ENCODE measurements around the gene ST8SIA5. TPM values are rescaled to one million over a fixed set of nuclear protein-coding genes. Genes with fewer than 3 reads are reported as not detected.

ST8SIA5 gene
- total and polyA plus RNA-seq, 2 experiments from 2014 or later: not detected

DNA sequence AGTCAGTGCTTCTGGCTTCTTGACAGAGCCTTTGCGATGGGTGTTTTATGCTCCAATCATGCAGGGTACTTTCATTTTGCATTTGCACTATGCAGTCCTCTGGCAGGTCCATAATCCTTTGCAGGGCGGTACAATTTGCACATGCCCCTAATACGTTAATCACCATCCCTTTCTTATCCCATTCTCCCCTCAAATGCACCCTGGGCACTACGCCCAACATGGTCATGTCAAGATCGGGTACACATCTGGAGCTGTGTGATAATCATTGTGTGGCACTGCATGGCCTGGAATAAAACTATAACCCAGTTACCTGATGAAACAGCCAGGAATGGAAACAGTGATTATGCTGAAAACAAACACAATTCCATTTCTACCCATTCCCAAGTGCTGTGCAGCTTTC, 127.5 kb downstream of the ST8SIA5 start:
- Histone ChIP-seq H2AFZ (no peak overlapping the region), H3K79me2 (ENCODE audit: insufficient read depth) (no peaks in the 10 kb centered on the region), H3K9ac (no peak overlapping the region), H3K9me2 (ENCODE audit: insufficient read depth) (no peaks in the 10 kb centered on the region), H4K20me1 (ENCODE audit: insufficient read depth) (no peaks in the 10 kb centered on the region), H3K9me3 (ENCODE audit: low read depth) (no peaks in the 10 kb centered on the region), H3K27me3 (replicated peaks; ENCODE audit: insufficient read depth) (0 out of 2 replicates have a peak, but pooled peaks cover 4% of the 10 kb centered on the region), H3K4me3 (no peak overlapping the region), H3K4me2 (ENCODE audit: unreplicated experiment) (no peak overlapping the region), H3K4me1 (ENCODE audit: insufficient read depth) (no peaks in the 10 kb centered on the region), H3K27ac (no peak overlapping the region), H3F3A (ENCODE audit: insufficient read depth) (no peaks in the 10 kb centered on the region), H3K36me3 (ENCODE audit: low read depth) (no peaks in the 10 kb centered on the region)
- TF ChIP-seq EZH2phosphoT487 (IDR thresholded peaks at IDR 0.05; ENCODE audit: insufficient read depth, low read depth) (no peak), EZH2 (IDR thresholded peaks at IDR 0.05; ENCODE audit: insufficient read depth, poor library complexity, severe bottlenecking) (no peak)
- 50 to 59% methylated on average over 5 of the region's 5 CpGs for WGBS, 2 experiments (ENCODE audit: low coverage in 1 of 2, low lambda C conversion rate in 2 of 2, missing lambda C conversion rate in 2 of 2)
- no peak for DNase-seq
- in situ Hi-C loops (cut with MboI): no loop called here

DNA sequence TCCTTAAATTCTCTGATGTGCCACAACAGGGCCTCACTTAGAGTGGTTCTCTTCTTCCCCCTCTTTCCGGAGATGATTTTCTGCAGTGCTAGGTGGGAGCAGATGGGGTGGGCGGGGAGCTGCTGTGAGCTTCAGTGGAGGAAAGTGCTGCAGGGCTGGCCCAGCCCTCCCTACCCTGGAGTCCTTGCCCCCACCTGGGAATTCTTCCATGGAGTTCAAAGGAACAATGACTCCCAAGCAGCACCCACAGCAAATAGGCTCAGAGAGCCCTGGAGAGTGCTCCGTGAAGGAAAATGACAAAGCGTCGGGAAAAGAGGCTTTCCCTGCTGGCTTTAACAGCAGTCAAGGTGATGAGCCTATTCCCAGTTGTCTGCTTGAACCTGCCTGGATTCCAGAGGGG, 128.6 kb downstream of the ST8SIA5 start:
- 26 to 29% methylated on average over 5 of the region's 5 CpGs for WGBS, 2 experiments (ENCODE audit: low coverage in 1 of 2, low lambda C conversion rate in 2 of 2, missing lambda C conversion rate in 2 of 2)
- Histone ChIP-seq H3K9me2 (ENCODE audit: insufficient read depth) (no peaks in the 10 kb centered on the region), H3K4me2 (ENCODE audit: unreplicated experiment) (no peak overlapping the region), H3F3A (ENCODE audit: insufficient read depth) (no peaks in the 10 kb centered on the region), H3K27ac (no peak overlapping the region), H3K4me1 (ENCODE audit: insufficient read depth) (0 out of 2 replicates have a peak, but pooled peaks cover 4% of the 10 kb centered on the region), H3K9me3 (ENCODE audit: low read depth) (no peaks in the 10 kb centered on the region), H3K79me2 (ENCODE audit: insufficient read depth) (no peaks in the 10 kb centered on the region), H3K9ac (no peak overlapping the region), H2AFZ (no peak overlapping the region), H3K27me3 (replicated peaks; ENCODE audit: insufficient read depth) (0 out of 2 replicates have a peak, but pooled peaks cover 4% of the 10 kb centered on the region), H3K4me3 (no peak overlapping the region), H4K20me1 (ENCODE audit: insufficient read depth) (no peaks in the 10 kb centered on the region), H3K36me3 (ENCODE audit: low read depth) (no peaks in the 10 kb centered on the region)
- no peak for TF ChIP-seq EZH2 (IDR thresholded peaks at IDR 0.05; ENCODE audit: insufficient read depth, poor library complexity, severe bottlenecking)
- TF ChIP-seq EZH2phosphoT487 (IDR thresholded peaks at IDR 0.05; ENCODE audit: insufficient read depth, low read depth): no peak
- in situ Hi-C loops (cut with MboI): no loop called here
- no peak for DNase-seq

DNA sequence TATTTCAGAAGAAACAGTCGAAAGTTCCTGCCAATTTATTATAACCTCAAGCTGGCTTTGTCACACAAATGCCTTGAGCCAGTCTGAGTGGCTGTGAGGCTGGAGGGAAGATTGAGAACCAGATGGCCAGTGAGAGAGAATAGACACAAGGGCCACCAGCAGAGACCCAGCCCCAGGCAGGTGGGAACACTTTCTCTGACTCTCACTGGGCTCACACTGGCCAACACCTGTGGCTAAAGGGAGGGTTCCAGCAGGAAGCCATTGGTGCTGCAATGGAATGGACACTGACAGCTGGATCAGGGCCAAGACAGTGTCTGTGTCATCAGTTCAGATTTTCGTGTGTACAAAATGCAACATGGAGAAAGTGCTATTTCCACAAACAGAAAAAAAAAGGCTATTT, 129.7 kb downstream of the ST8SIA5 start:
- H3K36me3 ChIP-seq (ENCODE audit: low read depth): no peaks in the 10 kb centered on the region
- no peak overlapping the region for H3K27ac ChIP-seq
- TF ChIP-seq EZH2phosphoT487 (IDR thresholded peaks at IDR 0.05; ENCODE audit: insufficient read depth, low read depth): no peak
- TF ChIP-seq EZH2 (IDR thresholded peaks at IDR 0.05; ENCODE audit: insufficient read depth, poor library complexity, severe bottlenecking): no peak
- no peaks in the 10 kb centered on the region for H4K20me1 ChIP-seq (ENCODE audit: insufficient read depth)
- 0 out of 2 replicates have a peak, but pooled peaks cover 4% of the 10 kb centered on the region for H3K27me3 ChIP-seq (replicated peaks; ENCODE audit: insufficient read depth)
- no peak overlapping the region for H2AFZ ChIP-seq
- no peaks in the 10 kb centered on the region for H3K79me2 ChIP-seq (ENCODE audit: insufficient read depth)
- H3K4me3 ChIP-seq: no peak overlapping the region
- H3K4me2 ChIP-seq (ENCODE audit: unreplicated experiment): no peak overlapping the region
- DNase-seq: no peak
- H3K9me3 ChIP-seq (ENCODE audit: low read depth): no peaks in the 10 kb centered on the region
- H3F3A ChIP-seq (ENCODE audit: insufficient read depth): no peaks in the 10 kb centered on the region
- H3K4me1 ChIP-seq (ENCODE audit: insufficient read depth): 0 out of 2 replicates have a peak, but pooled peaks cover 4% of the 10 kb centered on the region
- H3K9ac ChIP-seq: no peak overlapping the region
- 11 to 18% methylated on average over 2 of the region's 2 CpGs for WGBS, 2 experiments (ENCODE audit: low coverage in 1 of 2, low lambda C conversion rate in 2 of 2, missing lambda C conversion rate in 2 of 2)
- in situ Hi-C loops (cut with MboI): no loop called here
- no peaks in the 10 kb centered on the region for H3K9me2 ChIP-seq (ENCODE audit: insufficient read depth)

DNA sequence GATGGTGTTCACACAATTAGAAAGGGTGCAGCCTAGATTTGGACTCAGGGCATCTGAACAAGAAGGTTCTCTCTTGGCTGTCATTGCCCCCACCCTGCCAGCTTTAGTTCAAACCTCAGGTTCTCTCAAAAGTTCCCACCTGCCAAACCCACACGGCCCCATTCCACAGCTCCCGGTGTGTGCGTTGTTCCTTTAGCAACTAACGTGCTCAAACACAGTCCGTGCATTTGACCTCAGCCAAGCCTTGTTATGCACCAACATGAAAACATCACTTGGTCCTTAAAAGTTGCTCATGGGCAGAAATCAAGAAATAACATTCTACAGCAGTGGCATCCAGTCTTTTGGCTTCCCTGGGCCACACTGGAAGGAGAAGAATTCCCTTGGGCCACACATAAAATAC, 131.8 kb downstream of the ST8SIA5 start:
- Histone ChIP-seq H2AFZ (no peak overlapping the region), H3K9me3 (ENCODE audit: low read depth) (no peaks in the 10 kb centered on the region), H3K4me1 (ENCODE audit: insufficient read depth) (0 out of 2 replicates have a peak, but pooled peaks cover 4% of the 10 kb centered on the region), H3K9ac (no peak overlapping the region), H3K4me2 (ENCODE audit: unreplicated experiment) (no peak overlapping the region), H3K79me2 (ENCODE audit: insufficient read depth) (no peaks in the 10 kb centered on the region), H3F3A (ENCODE audit: insufficient read depth) (no peaks in the 10 kb centered on the region), H4K20me1 (ENCODE audit: insufficient read depth) (no peaks in the 10 kb centered on the region), H3K4me3 (no peak overlapping the region), H3K36me3 (ENCODE audit: low read depth) (no peaks in the 10 kb centered on the region), H3K27me3 (replicated peaks; ENCODE audit: insufficient read depth) (0 out of 2 replicates have a peak, but pooled peaks cover 4% of the 10 kb centered on the region), H3K27ac (no peak overlapping the region), H3K9me2 (ENCODE audit: insufficient read depth) (no peaks in the 10 kb centered on the region)
- TF ChIP-seq EZH2phosphoT487 (IDR thresholded peaks at IDR 0.05; ENCODE audit: insufficient read depth, low read depth) (no peak), EZH2 (IDR thresholded peaks at IDR 0.05; ENCODE audit: insufficient read depth, poor library complexity, severe bottlenecking) (no peak)
- WGBS, 2 experiments (ENCODE audit: low coverage in 1 of 2, low lambda C conversion rate in 2 of 2, missing lambda C conversion rate in 2 of 2): 58 to 66% methylated on average over 5 of the region's 5 CpGs
- in situ Hi-C loops (cut with MboI): no loop called here
- no peak for DNase-seq

All from GM23248 (cell line).